ENCODE data around the gene SH2D1A.
"Not testable (repeated sequence)": the region's sequence is repeated elsewhere in the genome, so short reads cannot be mapped to it uniquely, and the experiment has no call there.

SH2D1A gene

GRCh38 chrX:124358800-124359383, 12.5 kb downstream of the SH2D1A start:
- DNase-seq: no peak

- DNase-seq: no peak
These were observed 15.7 kb downstream of the SH2D1A start for GRCh38 chrX:124362072-124362471.

GRCh38 chrX:124362761-124363160, 16.4 kb downstream of the SH2D1A start:
- DNase-seq: no peak

GRCh38 chrX:124369722-124370121, 23.4 kb downstream of the SH2D1A start:
- DNase-seq: no peak

GRCh38 chrX:124373348-124373747, 27.0 kb downstream of the SH2D1A start:
- no peak for DNase-seq

- no peak for DNase-seq
These were observed 32.3 kb downstream of the SH2D1A start for GRCh38 chrX:124378643-124379042.

GRCh38 chrX:124383354-124383753, 37.0 kb downstream of the SH2D1A start:
- DNase-seq: no peak

GRCh38 chrX:124386401-124386800, 40.0 kb downstream of the SH2D1A start:
- DNase-seq: no peak

- peak; percentile 0 for DNase-seq
These were observed 42.2 kb downstream of the SH2D1A start for GRCh38 chrX:124388562-124388961.

GRCh38 chrX:124392794-124393193, 46.4 kb downstream of the SH2D1A start:
- DNase-seq: no peak

- DNase-seq: no peak
These were observed 46.9 kb downstream of the SH2D1A start for GRCh38 chrX:124393238-124393637.

GRCh38 chrX:124393659-124394058, 47.3 kb downstream of the SH2D1A start:
- no peak for DNase-seq

- DNase-seq: no peak
These were observed 49.0 kb downstream of the SH2D1A start for GRCh38 chrX:124395145-124395880.

- DNase-seq: no peak
These were observed 55.3 kb downstream of the SH2D1A start for GRCh38 chrX:124401696-124402095.

GRCh38 chrX:124405868-124406267, 59.5 kb downstream of the SH2D1A start:
- DNase-seq: no peak

- no peak for DNase-seq
These were observed 60.1 kb downstream of the SH2D1A start for GRCh38 chrX:124406294-124407014.

GRCh38 chrX:124407226-124407625, 60.9 kb downstream of the SH2D1A start:
- DNase-seq: no peak

- not testable (repeated sequence) for DNase-seq
These were observed 62.0 kb downstream of the SH2D1A start for GRCh38 chrX:124408380-124408779.

- no peak for DNase-seq
These were observed 66.9 kb downstream of the SH2D1A start for GRCh38 chrX:124413244-124413643.

GRCh38 chrX:124414281-124414680, 67.9 kb downstream of the SH2D1A start:
- no peak for DNase-seq

- DNase-seq: no peak
These were observed 68.9 kb downstream of the SH2D1A start for GRCh38 chrX:124415115-124415800.

GRCh38 chrX:124421898-124422655, 75.7 kb downstream of the SH2D1A start:
- no peak for DNase-seq
